WTC11 (cell line): ENCODE results near the gene ANKRD17.

Experiments used
- SP1 ChIP-seq: sonication (generic); formaldehyde crosslinking; conservative IDR thresholded peaks from 2 replicates; pipeline ENCODE4 v1.8.1; 2022; ENCODE audit warnings: missing genetic modification reagents
- TEAD4 ChIP-seq: sonication (generic); formaldehyde crosslinking; IDR thresholded peaks from 2 replicates; pipeline ENCODE4 v1.8.0; 2022; ENCODE audit warnings: mild to moderate bottlenecking, missing genetic modification reagents
- ZNF263 ChIP-seq: sonication (generic); formaldehyde crosslinking; IDR thresholded peaks from 2 replicates; pipeline ENCODE4 v1.8.1; 2022; ENCODE audit warnings: low read depth, mild to moderate bottlenecking, moderate library complexity, missing genetic modification reagents
- TF ChIP-seq, protein P1 (sequence below): fragments of 200-600 bp; IDR thresholded peaks from 2 replicates; pipeline ENCODE4 v1.8.0; 2022; ENCODE audit warnings: antibody characterized with exemption

DNA sequence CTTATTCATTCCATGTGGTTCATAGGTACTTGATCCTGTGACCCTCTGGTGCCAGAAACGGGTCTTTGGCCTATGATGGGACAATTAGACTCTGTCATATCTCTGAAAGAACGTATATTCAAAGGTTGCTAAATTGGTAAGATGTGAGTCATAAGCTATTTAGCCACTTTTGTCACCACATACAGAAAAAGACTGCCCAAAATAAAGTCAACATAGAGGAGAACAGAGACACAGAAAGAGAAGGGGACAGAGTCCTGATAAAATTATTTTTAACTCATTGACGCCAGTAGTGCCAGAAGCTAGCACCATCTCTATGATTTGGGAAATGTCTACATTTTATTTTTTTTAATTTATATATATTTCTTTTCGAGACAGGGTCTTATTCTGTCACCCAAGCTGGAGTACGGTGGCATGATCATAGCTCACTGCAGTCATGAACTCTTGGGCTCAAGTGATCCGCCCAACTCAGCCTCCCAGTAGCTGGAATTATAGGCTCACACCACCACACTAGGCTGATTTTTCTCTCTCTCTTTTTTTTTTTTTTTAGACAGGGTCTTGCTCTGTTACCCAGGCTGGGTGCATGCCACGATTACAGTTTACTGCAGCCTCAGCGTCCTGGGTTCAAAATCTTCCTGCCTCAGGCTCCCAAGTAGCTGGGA, 96.9 kb downstream of the ANKRD17 start:
- TF ChIP-seq, protein P1, sequence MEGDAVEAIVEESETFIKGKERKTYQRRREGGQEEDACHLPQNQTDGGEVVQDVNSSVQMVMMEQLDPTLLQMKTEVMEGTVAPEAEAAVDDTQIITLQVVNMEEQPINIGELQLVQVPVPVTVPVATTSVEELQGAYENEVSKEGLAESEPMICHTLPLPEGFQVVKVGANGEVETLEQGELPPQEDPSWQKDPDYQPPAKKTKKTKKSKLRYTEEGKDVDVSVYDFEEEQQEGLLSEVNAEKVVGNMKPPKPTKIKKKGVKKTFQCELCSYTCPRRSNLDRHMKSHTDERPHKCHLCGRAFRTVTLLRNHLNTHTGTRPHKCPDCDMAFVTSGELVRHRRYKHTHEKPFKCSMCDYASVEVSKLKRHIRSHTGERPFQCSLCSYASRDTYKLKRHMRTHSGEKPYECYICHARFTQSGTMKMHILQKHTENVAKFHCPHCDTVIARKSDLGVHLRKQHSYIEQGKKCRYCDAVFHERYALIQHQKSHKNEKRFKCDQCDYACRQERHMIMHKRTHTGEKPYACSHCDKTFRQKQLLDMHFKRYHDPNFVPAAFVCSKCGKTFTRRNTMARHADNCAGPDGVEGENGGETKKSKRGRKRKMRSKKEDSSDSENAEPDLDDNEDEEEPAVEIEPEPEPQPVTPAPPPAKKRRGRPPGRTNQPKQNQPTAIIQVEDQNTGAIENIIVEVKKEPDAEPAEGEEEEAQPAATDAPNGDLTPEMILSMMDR: no peak
- TF ChIP-seq SP1 (CRISPR knock-in tag) (no peak), TEAD4 (CRISPR knock-in tag) (no peak), ZNF263 (CRISPR knock-in tag) (no peak)
